Peyer's patch (tissue), 4 donors: ENCODE measurements around the gene POLK.

Experiments
- POLR2A ChIP-seq, 2 donors: fragments of 450-650 bp; IDR thresholded peaks; one replicate each; pipeline ENCODE4 v1.5.1; 2017; ENCODE audit warnings: antibody characterized with exemption in 2 of 2, mild to moderate bottlenecking in 2 of 2, moderate library complexity in 2 of 2
- TF ChIP-seq, protein P1 (sequence below), 6 experiments: fragments of 450-650 bp in 4 of 6; fragments of 200-600 bp in 2 of 6; sonication (generic) in 1 of 6; IDR thresholded peaks; one replicate each; pipeline ENCODE4 v1.5.1; 2017 to 2019; ENCODE audit warnings: antibody characterized with exemption in 6 of 6, mild to moderate bottlenecking in 3 of 6, moderate library complexity in 1 of 6

DNA sequence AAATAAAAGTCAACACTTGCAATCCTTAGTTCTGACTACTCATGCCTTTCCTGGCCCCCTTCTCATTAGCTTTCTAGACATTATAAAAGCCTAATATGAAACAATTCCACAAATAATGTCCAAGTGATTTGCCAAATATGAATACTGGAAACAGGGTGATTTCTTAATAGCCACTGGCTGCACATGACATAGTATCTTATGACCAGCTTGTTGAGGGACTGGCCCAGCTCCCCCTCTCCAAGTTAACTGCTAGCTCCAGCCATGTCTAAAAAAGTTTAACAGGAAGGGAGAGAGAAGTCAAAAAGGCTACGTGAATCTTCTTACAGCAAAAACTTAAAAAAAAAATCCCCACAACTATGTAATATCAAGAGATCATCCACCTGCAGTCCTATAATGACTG, 1.7 kb upstream of the POLK start:
- TF ChIP-seq, protein P1, sequence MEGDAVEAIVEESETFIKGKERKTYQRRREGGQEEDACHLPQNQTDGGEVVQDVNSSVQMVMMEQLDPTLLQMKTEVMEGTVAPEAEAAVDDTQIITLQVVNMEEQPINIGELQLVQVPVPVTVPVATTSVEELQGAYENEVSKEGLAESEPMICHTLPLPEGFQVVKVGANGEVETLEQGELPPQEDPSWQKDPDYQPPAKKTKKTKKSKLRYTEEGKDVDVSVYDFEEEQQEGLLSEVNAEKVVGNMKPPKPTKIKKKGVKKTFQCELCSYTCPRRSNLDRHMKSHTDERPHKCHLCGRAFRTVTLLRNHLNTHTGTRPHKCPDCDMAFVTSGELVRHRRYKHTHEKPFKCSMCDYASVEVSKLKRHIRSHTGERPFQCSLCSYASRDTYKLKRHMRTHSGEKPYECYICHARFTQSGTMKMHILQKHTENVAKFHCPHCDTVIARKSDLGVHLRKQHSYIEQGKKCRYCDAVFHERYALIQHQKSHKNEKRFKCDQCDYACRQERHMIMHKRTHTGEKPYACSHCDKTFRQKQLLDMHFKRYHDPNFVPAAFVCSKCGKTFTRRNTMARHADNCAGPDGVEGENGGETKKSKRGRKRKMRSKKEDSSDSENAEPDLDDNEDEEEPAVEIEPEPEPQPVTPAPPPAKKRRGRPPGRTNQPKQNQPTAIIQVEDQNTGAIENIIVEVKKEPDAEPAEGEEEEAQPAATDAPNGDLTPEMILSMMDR (IDR thresholded peaks at IDR 0.05) = no peak
- TF ChIP-seq POLR2A (IDR thresholded peaks at IDR 0.05) = no peak
